MM.1S (cell line): ENCODE measurements around the gene CTSW.

Experiments used
- EZH2 ChIP-seq: fragments of 300-600 bp; sonication (generic); optimal IDR thresholded peaks from 2 replicates; pipeline ENCODE3; 2017; ENCODE audit warnings: low read depth, mild to moderate bottlenecking, antibody characterized with exemption, low read length, mixed read lengths
- EZH2phosphoT487 ChIP-seq: fragments of 300-600 bp; sonication (generic); IDR thresholded peaks from 2 replicates; pipeline ENCODE4 v1.6.1; 2018; ENCODE audit warnings: antibody characterized with exemption, low read length
- TF ChIP-seq, protein P1 (sequence below): fragments of 300-600 bp; sonication (generic); IDR thresholded peaks from 2 replicates; pipeline ENCODE4 v1.5.1; 2016; ENCODE audit warnings: antibody characterized with exemption, low read length, mixed read lengths

DNA sequence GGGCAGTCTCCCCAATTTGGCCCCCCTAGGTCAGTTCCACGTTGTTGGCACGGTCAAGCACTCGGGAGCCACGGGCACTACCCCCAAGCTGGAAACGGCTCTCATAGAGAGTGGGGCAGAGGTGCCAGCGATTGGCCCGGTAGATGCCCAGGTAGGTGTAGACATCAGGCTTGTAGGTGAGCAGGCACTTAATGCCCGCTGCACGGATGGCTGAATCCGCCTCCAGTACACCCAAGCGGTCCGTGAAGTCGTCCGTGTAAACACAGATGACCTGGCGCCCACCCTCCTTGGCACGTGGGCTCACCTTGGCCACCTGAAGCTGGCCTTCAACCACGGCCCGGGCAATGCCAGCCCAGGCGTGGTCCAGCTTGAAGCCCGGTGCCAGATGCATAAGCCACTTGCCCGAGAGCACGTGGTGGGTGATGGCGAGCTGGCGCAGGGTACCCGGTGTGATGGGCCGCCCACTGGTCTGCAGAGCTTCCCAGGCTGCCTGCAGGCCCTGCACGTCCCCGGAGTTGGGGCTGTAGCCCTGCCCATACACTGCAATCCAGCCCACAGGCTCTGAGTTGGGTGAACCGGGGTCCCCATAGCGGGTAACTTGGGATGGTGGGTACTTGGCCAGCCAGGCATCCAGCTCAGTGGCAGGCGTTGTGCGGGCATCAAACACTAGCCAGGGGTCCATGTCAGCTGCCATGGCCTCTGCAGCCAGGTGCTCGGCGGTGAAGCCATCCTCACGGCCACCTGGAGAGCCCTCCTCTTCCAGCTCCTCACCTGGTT, 38.0 kb downstream of the CTSW start:
- TF ChIP-seq, protein P1, sequence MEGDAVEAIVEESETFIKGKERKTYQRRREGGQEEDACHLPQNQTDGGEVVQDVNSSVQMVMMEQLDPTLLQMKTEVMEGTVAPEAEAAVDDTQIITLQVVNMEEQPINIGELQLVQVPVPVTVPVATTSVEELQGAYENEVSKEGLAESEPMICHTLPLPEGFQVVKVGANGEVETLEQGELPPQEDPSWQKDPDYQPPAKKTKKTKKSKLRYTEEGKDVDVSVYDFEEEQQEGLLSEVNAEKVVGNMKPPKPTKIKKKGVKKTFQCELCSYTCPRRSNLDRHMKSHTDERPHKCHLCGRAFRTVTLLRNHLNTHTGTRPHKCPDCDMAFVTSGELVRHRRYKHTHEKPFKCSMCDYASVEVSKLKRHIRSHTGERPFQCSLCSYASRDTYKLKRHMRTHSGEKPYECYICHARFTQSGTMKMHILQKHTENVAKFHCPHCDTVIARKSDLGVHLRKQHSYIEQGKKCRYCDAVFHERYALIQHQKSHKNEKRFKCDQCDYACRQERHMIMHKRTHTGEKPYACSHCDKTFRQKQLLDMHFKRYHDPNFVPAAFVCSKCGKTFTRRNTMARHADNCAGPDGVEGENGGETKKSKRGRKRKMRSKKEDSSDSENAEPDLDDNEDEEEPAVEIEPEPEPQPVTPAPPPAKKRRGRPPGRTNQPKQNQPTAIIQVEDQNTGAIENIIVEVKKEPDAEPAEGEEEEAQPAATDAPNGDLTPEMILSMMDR, result no peak
- TF ChIP-seq EZH2 (no peak), EZH2phosphoT487 (no peak)
